GM19193 (cell line): ENCODE measurements around the gene LSM4.

ENCODE experiments used
- POLR2A ChIP-seq: IDR thresholded peaks from 4 replicates; pipeline ENCODE4 v1.6.1; 2011; ENCODE audit not compliant: insufficient read depth, insufficient read length; ENCODE audit errors: extremely low read depth

Gene LSM4

DNA sequence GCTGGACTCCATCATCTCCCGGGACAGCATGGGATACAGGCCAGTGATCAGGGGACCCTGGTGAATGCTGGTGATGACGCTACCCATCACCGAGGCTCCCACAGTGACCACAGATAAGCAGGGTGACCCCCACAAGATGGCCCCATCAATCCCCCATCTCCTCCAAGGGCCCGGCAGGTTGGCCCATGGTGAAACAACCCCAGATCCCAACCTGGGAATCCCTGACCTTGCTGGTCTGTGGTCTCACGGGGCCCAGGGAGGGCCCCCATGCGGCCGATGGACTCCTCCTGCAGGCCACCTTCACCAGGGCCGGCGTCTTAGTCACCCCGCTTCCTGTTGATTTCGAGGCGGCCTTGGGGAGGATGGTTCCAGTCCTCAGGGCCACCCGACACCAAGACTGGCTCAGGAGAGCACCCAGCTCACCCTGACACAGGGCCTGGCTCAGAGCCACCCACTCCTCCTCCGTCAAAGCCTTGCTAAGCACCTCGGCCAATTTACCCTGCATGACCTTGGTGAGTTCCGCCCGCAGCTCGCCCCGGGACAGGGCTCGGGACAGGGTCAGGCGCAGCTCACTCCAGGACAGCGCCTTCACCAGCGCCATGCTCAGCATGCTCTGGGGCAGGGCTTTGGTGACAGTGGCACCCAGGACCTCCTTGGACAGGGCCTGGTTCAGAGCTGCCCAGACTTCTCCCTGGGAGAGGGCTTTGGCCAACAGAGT, 58.6 kb downstream of the LSM4 start:
- no peak for TF ChIP-seq POLR2A

DNA sequence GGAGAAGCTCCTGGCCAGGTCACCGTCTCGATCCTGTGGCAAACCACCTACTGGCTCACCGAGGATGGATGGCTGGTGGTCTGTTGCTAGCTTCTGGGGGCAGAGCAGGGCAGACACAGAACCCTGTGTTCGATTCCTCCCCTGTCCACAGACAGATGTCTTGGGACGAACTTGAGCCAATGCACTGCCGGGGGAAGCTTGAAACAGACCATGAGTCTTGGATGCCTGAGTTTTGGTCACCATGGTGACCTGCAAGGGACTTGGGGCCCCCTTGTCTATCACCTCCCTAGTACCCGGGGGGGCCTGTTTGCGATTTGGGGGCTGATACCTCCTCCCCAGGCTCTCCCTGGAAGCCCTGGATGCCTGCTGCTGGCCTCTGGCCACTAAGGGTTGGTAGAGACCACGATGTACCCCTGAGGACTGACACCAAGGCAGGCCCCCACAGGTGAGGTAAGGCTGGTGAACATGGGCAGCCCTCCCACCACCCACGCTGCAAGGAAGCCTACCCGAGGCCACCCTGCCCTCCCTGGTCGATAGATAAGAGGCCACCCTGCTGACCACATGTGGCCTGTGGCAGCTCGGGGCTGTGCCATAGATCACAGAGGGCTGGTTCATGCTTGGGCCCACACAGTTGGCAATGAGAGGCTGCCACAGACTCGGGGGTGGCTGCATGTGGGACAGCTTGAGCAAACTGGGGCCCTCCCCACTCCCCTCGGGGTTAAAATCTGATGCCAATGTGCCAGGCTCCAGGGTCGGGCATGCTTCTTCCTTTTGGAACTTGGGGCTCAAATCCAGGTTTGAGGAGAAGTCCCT, 59.3 kb downstream of the LSM4 start:
- no peak for TF ChIP-seq POLR2A

DNA sequence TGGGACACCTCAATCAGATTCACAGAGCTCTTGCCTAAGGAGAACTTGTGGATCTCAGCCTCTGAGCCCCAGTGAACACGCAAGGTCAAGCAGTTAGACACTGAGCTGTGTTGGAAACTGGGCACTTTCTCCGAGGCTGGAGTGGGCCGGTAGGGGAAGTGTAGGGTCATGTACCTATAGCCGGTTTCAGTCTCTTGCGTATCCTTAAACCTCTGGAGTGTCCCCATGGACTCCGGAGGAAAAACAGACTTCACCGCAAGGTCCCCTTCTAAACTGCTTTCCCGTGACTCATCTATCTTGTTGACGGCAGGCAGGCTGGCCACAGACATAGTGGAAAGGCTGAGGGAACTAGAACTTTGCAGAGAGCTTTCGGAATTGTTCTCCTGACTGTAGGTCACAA, 60.0 kb downstream of the LSM4 start:
- TF ChIP-seq POLR2A, result no peak

DNA sequence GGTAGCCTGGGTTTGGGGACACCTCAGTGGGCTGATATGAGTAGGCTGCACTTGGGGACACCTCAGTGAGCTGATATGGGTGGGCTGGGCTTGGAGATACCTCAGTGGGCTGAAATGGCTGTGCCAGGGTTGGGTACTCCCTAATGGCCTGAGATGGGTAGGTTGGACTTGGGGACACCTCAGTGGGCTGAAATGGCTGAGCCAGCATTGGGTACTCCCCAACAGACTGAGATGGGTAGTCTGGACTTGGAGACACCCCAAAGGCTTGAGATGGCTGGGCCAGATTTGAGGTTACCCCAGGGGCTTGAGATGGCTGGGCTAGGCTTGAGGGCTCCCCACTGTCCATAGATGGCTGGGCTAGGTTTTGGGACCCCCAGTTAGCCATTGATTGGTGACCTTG, 60.7 kb downstream of the LSM4 start:
- TF ChIP-seq POLR2A, result no peak

DNA sequence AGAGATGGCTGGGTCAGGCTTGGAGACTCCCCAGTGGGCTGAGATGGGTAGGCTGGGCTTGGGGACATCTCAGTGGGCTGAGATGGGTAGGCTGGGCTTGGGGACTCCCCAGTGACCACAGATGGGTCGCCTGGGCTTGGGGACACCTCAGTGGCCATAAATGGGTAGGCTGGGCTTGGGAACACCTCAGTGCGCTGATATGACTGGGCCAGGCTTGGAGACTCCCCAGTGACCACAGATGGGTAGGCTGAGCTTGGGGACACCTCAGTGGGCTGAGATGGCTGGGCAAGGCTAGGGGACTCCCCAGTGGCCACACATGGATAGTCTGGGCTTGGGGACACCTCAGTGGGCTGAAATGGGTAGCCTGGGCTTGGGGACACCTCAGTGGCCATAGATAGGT, 61.4 kb downstream of the LSM4 start:
- no peak for TF ChIP-seq POLR2A

DNA sequence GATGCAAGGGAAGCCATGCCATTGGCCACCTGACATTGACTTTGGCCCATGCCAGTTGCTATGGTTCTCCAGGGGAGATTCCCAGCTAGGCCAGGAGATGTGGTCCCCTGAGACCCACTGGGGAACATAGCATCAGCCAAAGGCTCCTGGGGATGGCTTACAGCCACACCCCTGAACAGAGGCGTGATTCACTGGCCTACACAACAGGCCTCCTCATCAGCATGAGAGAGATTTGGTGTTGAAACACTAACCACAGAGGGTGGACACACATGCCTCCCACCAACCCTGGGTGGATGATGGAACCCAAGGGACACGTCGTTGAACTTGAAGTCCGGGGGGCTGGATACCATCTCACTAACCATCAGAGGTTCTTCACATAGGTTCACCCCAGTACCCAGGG, 63.0 kb downstream of the LSM4 start:
- TF ChIP-seq POLR2A, result no peak

DNA sequence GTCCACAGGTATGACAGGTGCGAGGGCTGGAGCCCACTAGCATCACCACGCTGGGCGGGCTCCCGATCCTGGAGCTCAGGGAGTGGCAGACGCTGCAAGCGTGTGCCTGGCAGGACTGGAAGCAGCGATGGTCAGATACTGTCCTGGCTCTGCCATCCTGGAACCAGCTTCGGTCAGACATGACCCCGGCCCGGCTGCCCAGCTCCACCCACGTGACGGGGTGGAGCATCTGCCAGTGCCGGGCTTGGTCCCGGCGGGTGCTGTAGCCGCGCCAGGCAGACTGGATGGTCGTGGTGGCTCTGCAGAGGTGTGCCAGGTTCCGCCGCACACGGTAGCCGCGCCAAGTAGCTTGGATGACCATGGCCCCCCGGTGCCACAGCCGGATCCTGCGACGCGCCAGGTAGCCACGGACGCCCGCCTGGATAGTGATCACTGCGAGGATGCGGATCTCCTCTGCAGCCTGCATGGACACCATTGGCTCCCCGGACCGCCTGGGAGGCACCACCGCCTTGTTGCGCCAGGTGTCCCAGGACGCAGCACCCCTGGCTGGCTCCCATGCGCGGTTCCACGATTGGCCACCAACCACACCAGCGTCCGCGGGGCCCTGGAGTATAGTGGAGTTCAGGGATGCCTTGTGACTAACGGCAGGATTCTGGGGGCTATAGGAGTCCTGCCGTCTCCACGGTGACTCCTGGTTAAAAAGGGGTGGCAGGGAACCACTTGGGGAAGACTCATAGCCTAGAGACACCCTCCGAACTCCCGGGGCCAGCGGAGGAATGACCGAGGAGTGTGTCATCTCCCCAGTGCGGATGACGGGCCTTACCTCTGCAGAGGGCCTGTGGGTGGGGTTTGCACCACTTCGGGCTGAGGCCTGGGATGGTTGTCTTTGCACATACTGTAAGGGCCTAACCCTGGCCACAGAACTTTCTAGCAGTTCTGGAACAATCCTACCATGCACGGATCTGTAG, 65.1 kb downstream of the LSM4 start:
- no peak for TF ChIP-seq POLR2A
